HepG2 (cell line): ENCODE results near the gene MTHFD1L. TPM values are rescaled to one million over a fixed set of nuclear protein-coding genes. Genes with fewer than 3 reads are reported as not detected.

Experiments
- ELF3 ChIP-seq: IDR thresholded peaks from 2 replicates; pipeline ENCODE4 v1.6.1; 2016; ENCODE audit warnings: missing genetic modification reagents, missing compliant biosample characterization
- FOSL2 ChIP-seq: sonication (generic); formaldehyde crosslinking; IDR thresholded peaks from 2 replicates; pipeline ENCODE4 v1.4.0; 2020; ENCODE audit warnings: missing genetic modification reagents
- FOXA1 ChIP-seq, 2 experiments: fragments of 450-650 bp in 1 of 2; sonication (generic) in 1 of 2; formaldehyde crosslinking in 1 of 2; IDR thresholded peaks; 2 replicates each; pipeline versions ENCODE4 v1.4.0 to v1.6.1; 2016 to 2020; ENCODE audit warnings: missing genetic modification reagents in 1 of 2
- FOXK2 ChIP-seq: fragments of 450-650 bp; IDR thresholded peaks from 2 replicates; pipeline ENCODE4 v1.6.1; 2016
- GATAD2A ChIP-seq: IDR thresholded peaks from 2 replicates; pipeline ENCODE4 v1.6.1; 2016
- GFI1 ChIP-seq: sonication (generic); formaldehyde crosslinking; IDR thresholded peaks from 2 replicates; pipeline ENCODE4 v1.5.0; 2020; ENCODE audit warnings: missing genetic modification reagents, mild to moderate bottlenecking, borderline replicate concordance
- HMG20B ChIP-seq: conservative IDR thresholded peaks from 2 replicates; pipeline ENCODE4 v1.6.1; 2016; ENCODE audit warnings: missing genetic modification reagents, missing compliant biosample characterization
- IRF2 ChIP-seq: IDR thresholded peaks from 2 replicates; pipeline ENCODE4 v1.6.1; 2018; ENCODE audit warnings: missing genetic modification reagents, missing compliant biosample characterization
- KAT2B ChIP-seq: fragments of 150-350 bp; IDR thresholded peaks from 2 replicates; pipeline ENCODE4 v1.6.1; 2014; ENCODE audit warnings: low read depth, low read length, borderline replicate concordance
- KLF16 ChIP-seq, 2 experiments: sonication (generic) in 1 of 2; formaldehyde crosslinking in 1 of 2; IDR thresholded peaks; 2 replicates each; pipeline versions ENCODE4 v1.6.1 to v1.8.0; 2016 to 2023; ENCODE audit warnings: missing genetic modification reagents in 2 of 2, missing compliant biosample characterization in 1 of 2
- MIXL1 ChIP-seq: IDR thresholded peaks from 2 replicates; pipeline ENCODE4 v1.6.1; 2016
- NKX3-1 ChIP-seq: sonication (generic); formaldehyde crosslinking; IDR thresholded peaks from 2 replicates; pipeline ENCODE4 v1.5.0; 2020; ENCODE audit warnings: missing genetic modification reagents
- PITX1 ChIP-seq: sonication (generic); formaldehyde crosslinking; IDR thresholded peaks from 2 replicates; pipeline ENCODE4 v1.5.1; 2020; ENCODE audit warnings: mild to moderate bottlenecking, missing genetic modification reagents
- XRCC5 ChIP-seq: fragments of 200-400 bp; formaldehyde crosslinking; optimal IDR thresholded peaks from 2 replicates; pipeline ENCODE3; 2017; ENCODE audit warnings: mild to moderate bottlenecking, low read length
- ZNF143 ChIP-seq: sonication (generic); formaldehyde crosslinking; IDR thresholded peaks from 2 replicates; pipeline ENCODE4 v1.4.0; 2020; ENCODE audit warnings: missing genetic modification reagents
- ZNF160 ChIP-seq: sonication (generic); formaldehyde crosslinking; IDR thresholded peaks from 2 replicates; pipeline ENCODE4 v1.8.0; 2022; ENCODE audit warnings: mild to moderate bottlenecking, inconsistent platforms, missing genetic modification reagents
- ZNF205 ChIP-seq: IDR thresholded peaks from 2 replicates; pipeline ENCODE4 v1.6.1; 2018; ENCODE audit warnings: missing biosample characterization, missing genetic modification reagents
- ZNF296 ChIP-seq: sonication (generic); formaldehyde crosslinking; conservative IDR thresholded peaks from 2 replicates; pipeline ENCODE4 v1.5.0; 2020; ENCODE audit warnings: mild to moderate bottlenecking, missing genetic modification reagents
- ZNF3 ChIP-seq: IDR thresholded peaks from 2 replicates; pipeline ENCODE4 v1.7.0; 2017; ENCODE audit warnings: inconsistent platforms
- ZNF432 ChIP-seq: sonication (generic); formaldehyde crosslinking; IDR thresholded peaks from 2 replicates; pipeline ENCODE4 v1.5.0; 2020; ENCODE audit warnings: missing genetic modification reagents, mild to moderate bottlenecking, borderline replicate concordance
- ZNF543 ChIP-seq: sonication (generic); formaldehyde crosslinking; IDR thresholded peaks from 2 replicates; pipeline ENCODE4 v1.4.0; 2020; ENCODE audit warnings: mild to moderate bottlenecking, missing genetic modification reagents
- ZNF567 ChIP-seq: sonication (generic); formaldehyde crosslinking; IDR thresholded peaks from 2 replicates; pipeline ENCODE4 v1.8.1; 2023; ENCODE audit warnings: mild to moderate bottlenecking, missing genetic modification reagents, borderline replicate concordance
- ZNF607 ChIP-seq: sonication (generic); formaldehyde crosslinking; IDR thresholded peaks from 2 replicates; pipeline ENCODE4 v1.5.1; 2020; ENCODE audit warnings: missing genetic modification reagents, mild to moderate bottlenecking, borderline replicate concordance
- ZNF777 ChIP-seq: sonication (generic); formaldehyde crosslinking; IDR thresholded peaks from 2 replicates; pipeline ENCODE4 v1.4.0; 2020; ENCODE audit warnings: missing genetic modification reagents
- ZNF792 ChIP-seq: IDR thresholded peaks from 2 replicates; pipeline ENCODE4 v1.6.1; 2016
- polyA plus RNA-seq, 8 experiments: library from polyadenylated mRNA; depleted of rRNA in 3 of 8; stranded (reverse) in 7 of 8; unstranded in 1 of 8; fragments of >200 nt; fragmentation: Illumina TruSeq in 4 of 8; extraction: Trizol in 4 of 8; gene quantifications; 2 replicates each; pipeline versions ENCODE4 v1.2.1 to v1.2.3, GENCODE V29; 2011 to 2016; ENCODE audit warnings: low read depth in 4 of 8, missing spikeins in 1 of 8, mixed read lengths in 1 of 8; ENCODE audit not compliant: insufficient read depth in 1 of 8
- total RNA-seq, 5 experiments: library from RNA; depleted of rRNA; stranded (reverse); fragments of >200 nt; fragmentation: Illumina TruSeq; extraction: Trizol; gene quantifications; 2 replicates each; pipeline ENCODE4 v1.2.3, GENCODE V29; 2016; ENCODE audit warnings: low read depth in 1 of 5
- TF ChIP-seq, protein P1 (sequence below): sonication (generic); formaldehyde crosslinking; conservative IDR thresholded peaks from 2 replicates; pipeline ENCODE4 v1.4.0; 2020; ENCODE audit warnings: missing genetic modification reagents
- TF ChIP-seq, protein P2 (sequence below): IDR thresholded peaks from 2 replicates; pipeline ENCODE4 v1.6.1; 2016; ENCODE audit warnings: missing genetic modification reagents, missing compliant biosample characterization
- TF ChIP-seq, protein P3 (sequence below): sonication (generic); formaldehyde crosslinking; IDR thresholded peaks from 2 replicates; pipeline ENCODE4 v1.5.1; 2020; ENCODE audit warnings: mild to moderate bottlenecking, missing genetic modification reagents, moderate library complexity
- TF ChIP-seq, protein P4 (sequence below): fragments of 450-650 bp; IDR thresholded peaks from 2 replicates; pipeline ENCODE4 v1.6.1; 2016

The MTHFD1L gene
- total and polyA plus RNA-seq, 2 of the 13 experiments (the other 11 are each of a cell fraction or from before 2014, with no cell fraction given) = 24.0 to 39.6 TPM

DNA sequence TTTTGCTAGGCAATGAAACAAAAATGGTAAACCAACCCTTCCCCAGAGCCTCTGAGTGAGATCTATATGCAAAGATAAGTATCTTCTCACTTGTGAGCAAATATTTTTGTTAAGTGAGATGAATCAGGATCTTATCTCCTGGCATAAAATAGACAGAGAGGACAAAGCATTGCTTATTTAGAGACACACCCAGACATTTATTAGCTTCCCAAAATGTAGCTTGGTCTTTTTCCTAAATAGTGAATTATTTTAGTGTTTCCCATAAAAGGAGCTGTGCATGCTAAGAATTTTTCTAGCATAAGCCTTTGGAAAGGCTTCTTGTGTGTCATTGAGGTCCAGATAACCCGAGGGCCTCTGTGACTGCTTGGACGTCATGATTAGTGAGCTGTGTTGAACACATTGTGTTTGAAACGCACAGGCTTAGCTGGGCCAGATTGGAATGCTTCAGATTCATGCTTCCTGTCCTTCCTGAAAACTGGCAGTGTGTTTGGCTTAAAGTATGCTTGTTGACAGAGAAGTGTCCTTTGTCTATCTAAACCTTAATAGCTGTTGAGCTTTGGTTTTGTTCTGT lies 16.5 kb downstream of the MTHFD1L start (continued):
- TF ChIP-seq, protein P1, sequence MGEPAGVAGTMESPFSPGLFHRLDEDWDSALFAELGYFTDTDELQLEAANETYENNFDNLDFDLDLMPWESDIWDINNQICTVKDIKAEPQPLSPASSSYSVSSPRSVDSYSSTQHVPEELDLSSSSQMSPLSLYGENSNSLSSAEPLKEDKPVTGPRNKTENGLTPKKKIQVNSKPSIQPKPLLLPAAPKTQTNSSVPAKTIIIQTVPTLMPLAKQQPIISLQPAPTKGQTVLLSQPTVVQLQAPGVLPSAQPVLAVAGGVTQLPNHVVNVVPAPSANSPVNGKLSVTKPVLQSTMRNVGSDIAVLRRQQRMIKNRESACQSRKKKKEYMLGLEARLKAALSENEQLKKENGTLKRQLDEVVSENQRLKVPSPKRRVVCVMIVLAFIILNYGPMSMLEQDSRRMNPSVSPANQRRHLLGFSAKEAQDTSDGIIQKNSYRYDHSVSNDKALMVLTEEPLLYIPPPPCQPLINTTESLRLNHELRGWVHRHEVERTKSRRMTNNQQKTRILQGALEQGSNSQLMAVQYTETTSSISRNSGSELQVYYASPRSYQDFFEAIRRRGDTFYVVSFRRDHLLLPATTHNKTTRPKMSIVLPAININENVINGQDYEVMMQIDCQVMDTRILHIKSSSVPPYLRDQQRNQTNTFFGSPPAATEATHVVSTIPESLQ (CRISPR knock-in tag) = 0 out of 2 replicates have a peak, but pooled peaks have one; percentile 22
- TF ChIP-seq HMG20B (CRISPR knock-in tag) (0 out of 2 replicates have a peak, but pooled peaks have one; percentile 29), ZNF205 (CRISPR knock-in tag) (no peak), FOSL2 (peak; percentile 60), NKX3-1 (CRISPR knock-in tag) (no peak), ZNF160 (CRISPR knock-in tag) (no peak), KAT2B (no peak), FOXK2 (peak; percentile 77), ZNF543 (CRISPR knock-in tag) (no peak), ZNF777 (CRISPR knock-in tag) (no peak), GFI1 (CRISPR knock-in tag) (peak; percentile 57; the same call in 1 of the 2 replicates), ZNF3 (CRISPR knock-in tag) (peak; percentile 71; the same call in 1 of the 2 replicates), ZNF143 (no peak), ZNF567 (CRISPR knock-in tag) (no peak), XRCC5 (peak; percentile 28), GATAD2A (CRISPR knock-in tag) (peak; percentile 82), ELF3 (CRISPR knock-in tag) (peak; percentile 84), KLF16 (CRISPR knock-in tag; IDR thresholded peaks at IDR 0.05) (peak in 1 of 2 experiments; percentile 46; a peak in 1 of 4 replicates), ZNF296 (CRISPR knock-in tag) (no peak), MIXL1 (CRISPR knock-in tag) (peak; percentile 73), ZNF607 (CRISPR knock-in tag) (peak; percentile 27; the same call in 1 of the 2 replicates), PITX1 (CRISPR knock-in tag) (peak; percentile 71), FOXA1 (IDR thresholded peaks at IDR 0.05) (peak; percentile 59; the same call in 1 of the 2 replicates), FOXA1 (CRISPR knock-in tag; IDR thresholded peaks at IDR 0.05) (peak; percentile 94), ZNF792 (peak; percentile 89), ZNF432 (no peak), IRF2 (CRISPR knock-in tag) (peak; percentile 75; the same call in 1 of the 2 replicates)
- TF ChIP-seq, protein P2, sequence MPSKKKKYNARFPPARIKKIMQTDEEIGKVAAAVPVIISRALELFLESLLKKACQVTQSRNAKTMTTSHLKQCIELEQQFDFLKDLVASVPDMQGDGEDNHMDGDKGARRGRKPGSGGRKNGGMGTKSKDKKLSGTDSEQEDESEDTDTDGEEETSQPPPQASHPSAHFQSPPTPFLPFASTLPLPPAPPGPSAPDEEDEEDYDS = peak; percentile 40; the same call in 1 of the 2 replicates
- TF ChIP-seq, protein P3, sequence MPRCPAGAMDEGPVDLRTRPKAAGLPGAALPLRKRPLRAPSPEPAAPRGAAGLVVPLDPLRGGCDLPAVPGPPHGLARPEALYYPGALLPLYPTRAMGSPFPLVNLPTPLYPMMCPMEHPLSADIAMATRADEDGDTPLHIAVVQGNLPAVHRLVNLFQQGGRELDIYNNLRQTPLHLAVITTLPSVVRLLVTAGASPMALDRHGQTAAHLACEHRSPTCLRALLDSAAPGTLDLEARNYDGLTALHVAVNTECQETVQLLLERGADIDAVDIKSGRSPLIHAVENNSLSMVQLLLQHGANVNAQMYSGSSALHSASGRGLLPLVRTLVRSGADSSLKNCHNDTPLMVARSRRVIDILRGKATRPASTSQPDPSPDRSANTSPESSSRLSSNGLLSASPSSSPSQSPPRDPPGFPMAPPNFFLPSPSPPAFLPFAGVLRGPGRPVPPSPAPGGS (CRISPR knock-in tag) = 0 out of 2 replicates have a peak, but pooled peaks have one; percentile 30
- TF ChIP-seq, protein P4, sequence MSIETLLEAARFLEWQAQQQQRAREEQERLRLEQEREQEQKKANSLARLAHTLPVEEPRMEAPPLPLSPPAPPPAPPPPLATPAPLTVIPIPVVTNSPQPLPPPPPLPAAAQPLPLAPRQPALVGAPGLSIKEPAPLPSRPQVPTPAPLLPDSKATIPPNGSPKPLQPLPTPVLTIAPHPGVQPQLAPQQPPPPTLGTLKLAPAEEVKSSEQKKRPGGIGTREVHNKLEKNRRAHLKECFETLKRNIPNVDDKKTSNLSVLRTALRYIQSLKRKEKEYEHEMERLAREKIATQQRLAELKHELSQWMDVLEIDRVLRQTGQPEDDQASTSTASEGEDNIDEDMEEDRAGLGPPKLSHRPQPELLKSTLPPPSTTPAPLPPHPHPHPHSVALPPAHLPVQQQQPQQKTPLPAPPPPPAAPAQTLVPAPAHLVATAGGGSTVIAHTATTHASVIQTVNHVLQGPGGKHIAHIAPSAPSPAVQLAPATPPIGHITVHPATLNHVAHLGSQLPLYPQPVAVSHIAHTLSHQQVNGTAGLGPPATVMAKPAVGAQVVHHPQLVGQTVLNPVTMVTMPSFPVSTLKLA = no peak
